HG03342 (cell line): Measurements from ENCODE around the gene OR6B2.

Experiments used
- ATAC-seq: cut with Tn5 transposase; IDR thresholded peaks from one replicate; pipeline ENCODE4 v1.9.1; 2021; ENCODE audit warnings: mild to moderate bottlenecking, moderate library complexity; ENCODE audit not compliant: unreplicated experiment

OR6B2 gene

DNA sequence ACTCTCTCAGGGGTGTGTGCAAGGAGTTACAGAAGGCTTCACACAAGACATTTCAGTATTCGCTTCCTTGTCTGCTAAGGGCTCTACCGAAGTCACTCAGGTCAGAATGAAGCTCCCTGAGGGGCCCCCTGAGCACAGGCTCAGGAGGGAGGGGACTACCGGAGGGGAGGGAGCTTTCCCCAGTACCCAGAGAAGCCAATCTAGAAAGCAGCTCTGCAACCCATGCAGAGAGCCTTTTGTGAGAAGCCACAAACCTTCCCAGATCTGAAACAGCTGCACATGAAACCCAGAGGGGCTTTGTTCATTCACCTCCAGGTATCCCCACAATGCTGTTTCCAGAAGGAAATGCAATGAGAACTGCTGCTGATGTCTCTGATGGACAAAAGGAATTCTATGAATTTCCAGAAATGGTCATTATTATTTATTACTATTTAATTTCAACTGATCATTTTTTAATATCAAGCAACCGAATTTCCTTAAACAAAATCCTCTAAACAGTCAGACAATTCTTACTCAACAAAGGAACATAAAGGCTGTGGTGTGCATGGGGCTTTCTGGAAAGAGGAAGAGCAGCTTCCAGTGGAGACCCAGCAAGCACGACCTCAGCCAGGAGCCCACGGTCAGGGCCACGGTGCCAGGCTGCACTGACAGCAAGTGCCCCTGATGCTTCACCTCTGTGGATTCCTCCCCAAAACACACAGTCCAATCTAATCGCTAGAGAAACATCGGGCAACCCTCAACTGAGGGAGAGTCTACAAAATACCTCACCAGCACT is 47.0 kb downstream of the OR6B2 start:
- no peak for ATAC-seq
